GM18861 (cell line): Measurements from ENCODE around the gene IL11RA.
A peak's percentile ranks its signal among the peaks of the same experiment; 100 is the strongest.
"Not testable (repeated sequence)": the region's sequence is repeated elsewhere in the genome, so short reads cannot be mapped to it uniquely, and the experiment has no call there.

Experiments
- ATAC-seq: cut with Tn5 transposase; IDR thresholded peaks from one replicate; pipeline ENCODE4 v1.9.1; 2021; ENCODE audit not compliant: unreplicated experiment

The IL11RA gene

DNA sequence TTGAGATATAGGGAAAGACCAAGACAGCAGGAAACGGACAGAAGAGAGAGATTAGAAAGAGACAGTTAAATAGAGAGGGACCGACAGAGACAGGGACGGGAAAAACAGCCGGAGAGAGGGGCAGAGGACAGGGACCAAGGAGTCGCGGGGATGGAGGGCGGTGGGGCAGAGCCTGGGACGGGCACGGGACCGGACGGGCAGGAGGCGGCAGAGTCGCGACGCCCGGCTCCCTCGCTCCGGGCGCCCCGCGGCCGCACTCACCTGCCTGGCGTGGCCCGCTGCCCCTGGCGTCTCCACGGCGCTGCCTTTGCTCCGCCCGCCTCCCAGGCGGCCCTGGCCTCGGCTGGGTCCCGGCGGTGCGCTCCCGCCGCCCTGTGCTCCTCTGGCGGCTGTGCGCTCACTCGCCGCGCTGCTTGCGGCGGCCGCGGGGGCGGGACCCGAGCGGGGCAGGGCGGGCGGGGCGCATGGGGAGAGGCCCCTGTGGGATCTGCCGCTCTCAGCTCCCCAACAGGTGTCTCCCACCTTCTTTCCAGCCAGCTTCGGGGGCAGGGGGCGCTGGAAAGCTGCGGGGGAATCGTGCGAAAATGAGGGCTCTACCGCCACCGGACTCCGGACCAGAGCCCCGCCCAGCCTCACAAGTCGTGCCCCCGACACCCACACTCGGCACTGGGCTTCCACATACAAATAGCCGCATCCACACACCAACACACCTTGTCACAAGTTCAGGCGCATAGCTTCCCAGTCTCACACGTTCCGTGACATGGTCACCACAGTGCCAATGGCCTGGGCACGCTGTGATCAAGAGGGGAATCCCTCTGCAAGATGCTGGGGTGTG is 23.1 kb upstream of the IL11RA start, which contains the start of gene ARID3C:
Gene ARID3C, minus strand, starts transcription at position 411 of the 835 bp plus-strand sequence. CDS start 1,052 bp downstream, outside the sequence.
- no peak for ATAC-seq

DNA sequence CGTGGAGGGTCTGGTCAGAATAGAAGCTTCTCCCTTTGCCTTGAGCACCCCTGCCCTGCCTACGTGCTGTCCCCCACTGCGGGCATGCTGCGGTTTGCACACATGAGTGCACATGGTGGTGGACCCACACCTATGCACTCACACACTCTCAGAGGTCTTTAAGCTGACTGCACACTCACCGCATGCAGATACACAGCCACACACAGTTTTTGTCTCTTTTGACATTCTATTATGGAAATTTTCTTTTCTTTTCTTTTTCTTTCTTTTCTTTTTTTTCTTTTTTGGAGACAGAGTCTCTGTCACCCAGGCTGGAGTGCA is 22.5 kb upstream of the IL11RA start:
- ATAC-seq, result no peak

DNA sequence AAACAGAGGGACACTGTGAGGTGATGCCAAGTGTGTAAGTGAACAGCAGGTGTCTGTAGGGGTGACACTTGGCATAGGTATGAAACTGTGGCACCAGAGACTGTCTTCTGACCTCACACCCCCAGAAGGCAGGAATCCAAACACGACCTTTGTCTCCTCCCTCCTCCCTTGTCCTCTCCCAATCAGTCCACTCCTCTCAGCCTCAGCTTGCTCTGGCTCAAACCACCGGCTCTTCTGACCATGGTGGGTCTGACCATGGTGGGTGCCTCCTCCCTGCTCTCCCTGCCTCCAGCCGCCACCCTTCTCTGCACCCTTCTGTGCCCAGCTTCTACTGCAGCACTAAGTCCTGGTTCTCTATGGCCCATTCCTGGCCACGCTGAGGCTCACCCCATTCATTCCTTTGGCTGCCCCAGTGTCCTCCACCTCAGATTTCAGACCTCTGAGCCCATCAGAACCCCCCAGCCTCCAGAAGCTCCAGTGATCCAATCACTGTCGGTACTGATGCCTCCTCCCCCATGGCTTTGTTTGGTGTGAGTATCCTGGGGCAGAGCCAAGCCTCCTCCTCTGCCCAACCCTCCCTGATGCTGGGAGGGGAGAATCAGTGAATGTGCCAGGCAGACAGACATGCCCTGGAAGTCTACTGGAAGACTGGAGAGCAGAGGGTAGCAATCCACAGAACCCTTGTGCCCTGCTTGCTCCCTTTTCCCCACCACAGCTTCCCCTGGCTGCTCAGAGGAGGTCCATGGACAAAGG is 21.4 kb upstream of the IL11RA start:
- no peak for ATAC-seq

DNA sequence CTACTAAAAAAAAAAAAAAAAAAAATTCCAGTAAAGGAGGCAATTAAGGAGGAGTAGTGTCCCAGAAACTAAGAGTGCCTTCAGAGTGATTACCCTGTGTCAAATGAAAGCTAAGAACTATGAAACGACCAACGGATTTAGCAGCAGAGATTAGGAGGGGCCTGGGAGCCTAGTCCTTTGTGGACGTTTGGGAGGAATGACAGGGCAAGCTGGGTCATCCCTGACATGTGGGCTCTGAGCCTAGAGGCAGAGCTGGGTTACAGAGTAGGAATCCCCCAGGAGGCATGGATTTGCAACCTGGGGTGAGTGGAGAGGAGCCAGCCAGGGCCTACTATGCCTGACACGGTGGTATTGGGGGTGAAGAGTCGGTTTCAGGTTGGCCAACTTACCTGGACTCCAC is 18.8 kb upstream of the IL11RA start:
- no peak for ATAC-seq

- ATAC-seq, result peak; percentile 35
Observed at GRCh38 chr9:34633851-34634550, 18.0 kb upstream of the IL11RA start.

DNA sequence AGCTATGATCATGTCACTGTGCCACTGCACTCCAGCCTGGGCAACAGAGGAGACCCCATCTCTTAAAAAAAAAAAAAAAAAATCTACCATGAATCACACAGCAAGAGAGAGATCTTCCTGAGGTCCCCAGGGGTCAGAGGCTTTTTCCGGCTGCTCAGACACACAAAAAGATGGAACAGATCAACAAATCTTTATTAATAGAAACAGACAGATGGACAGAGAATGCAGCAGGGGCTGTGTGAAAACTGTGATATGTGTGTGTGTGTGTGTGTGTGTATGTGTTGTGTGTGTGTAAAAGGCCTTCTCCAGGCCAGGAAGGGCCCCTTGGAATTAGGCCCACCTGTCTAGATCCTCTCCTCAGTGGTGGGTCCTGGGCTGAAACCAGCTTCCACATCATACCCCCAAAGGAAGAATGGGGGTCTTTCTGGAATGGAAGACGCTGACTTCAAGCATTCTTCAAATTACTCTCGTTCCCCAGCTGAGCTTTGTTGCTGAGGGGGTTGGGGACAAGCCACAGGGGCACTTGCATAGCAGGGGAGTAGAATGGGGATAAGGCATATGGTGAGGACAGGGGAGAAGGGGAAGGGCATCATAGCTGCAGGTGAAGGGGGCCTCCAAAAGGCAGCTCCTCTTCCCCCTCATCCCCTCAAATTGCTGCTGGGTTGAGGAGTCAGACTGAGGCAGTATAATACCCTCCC is 17.3 kb upstream of the IL11RA start:
- ATAC-seq, result no peak

- no peak for ATAC-seq
Observed at GRCh38 chr9:34635556-34635955, 16.4 kb upstream of the IL11RA start.

DNA sequence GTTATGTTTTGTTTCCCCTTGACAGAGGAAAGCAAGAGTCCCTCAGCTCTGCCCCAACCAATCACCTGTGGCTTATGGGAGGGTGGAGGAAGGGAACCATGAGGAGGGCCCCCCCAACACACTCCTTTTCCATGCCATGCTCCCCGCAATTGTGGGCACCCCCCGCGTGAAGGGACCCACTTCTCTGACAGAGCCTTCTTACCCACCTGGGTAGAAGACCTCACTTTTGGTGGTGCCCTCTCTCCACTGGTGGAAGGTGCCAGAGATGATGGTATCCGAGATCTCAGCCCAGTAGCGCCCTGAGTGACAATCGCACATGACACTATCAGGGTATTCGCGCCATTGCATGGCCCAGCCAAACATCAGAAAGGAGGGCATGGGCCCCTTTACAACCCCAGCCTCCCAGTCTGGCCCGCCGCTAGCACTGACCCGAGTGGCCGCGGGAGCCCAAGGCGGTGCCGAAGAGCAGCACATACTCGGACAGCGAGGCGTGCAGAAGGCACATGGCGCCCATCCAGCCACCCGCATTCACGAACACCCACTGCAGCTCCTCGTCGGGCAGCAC is 15.1 kb upstream of the IL11RA start:
- no peak for ATAC-seq

DNA sequence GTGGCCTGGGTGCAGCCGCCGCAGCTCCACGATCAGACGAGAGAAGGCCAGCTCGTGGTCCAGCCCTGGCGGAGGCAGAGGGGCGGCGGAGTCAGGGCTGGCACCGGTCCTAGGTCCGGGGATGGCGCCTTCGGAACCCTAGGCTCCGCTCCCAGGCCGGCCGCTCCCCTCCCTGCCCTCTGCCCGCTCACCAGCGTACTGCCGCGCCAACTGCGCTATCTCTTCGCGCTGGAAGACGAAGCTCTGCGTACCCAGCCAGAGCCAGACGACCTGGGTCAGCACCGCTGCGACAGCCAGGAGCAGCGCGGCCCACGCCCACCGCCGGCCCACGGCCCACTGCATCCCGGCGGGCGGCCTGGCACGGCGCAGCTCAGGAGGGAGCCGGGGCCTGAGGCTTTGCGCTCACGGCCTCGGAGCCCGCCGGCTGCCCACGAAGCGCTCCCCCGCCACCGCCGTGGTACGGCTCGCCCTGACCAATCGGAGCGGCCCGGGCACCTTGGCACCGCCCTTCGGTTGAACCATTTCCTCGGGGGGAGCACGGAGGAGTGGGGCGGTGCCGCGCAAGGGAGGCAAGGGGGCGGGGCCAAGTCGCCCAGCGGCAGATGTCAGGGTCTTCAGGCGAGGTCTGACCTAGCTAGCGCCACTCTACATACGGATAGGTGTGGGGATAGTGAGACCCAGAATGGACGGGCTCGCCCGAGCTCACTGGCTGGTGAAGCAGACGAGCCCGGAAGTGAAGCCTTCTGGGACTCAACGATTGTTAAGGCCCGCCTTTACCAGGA is 14.4 kb upstream of the IL11RA start, which contains the start of gene SIGMAR1:
Gene SIGMAR1, minus strand, starts transcription at position 432 of the 782 bp plus-strand sequence. Its CDS starts 90 bp downstream, at position 342.
- peak; percentile 79 for ATAC-seq

DNA sequence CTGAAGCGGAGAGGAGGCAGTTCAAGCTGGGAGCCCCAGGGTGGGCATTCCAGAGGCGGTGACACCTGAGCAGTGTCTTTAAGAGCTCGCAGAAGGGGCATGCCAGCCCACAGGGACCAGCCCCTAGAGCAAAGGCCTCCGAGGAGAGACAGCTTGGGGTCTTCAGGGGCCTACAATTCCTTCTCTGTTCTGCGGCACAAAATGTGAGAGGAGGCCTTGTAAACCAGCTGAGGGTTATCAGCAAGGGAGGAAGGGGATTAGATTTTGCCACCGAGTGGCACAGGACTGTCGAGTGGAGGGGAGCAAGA is 13.9 kb upstream of the IL11RA start:
- ATAC-seq, result no peak

DNA sequence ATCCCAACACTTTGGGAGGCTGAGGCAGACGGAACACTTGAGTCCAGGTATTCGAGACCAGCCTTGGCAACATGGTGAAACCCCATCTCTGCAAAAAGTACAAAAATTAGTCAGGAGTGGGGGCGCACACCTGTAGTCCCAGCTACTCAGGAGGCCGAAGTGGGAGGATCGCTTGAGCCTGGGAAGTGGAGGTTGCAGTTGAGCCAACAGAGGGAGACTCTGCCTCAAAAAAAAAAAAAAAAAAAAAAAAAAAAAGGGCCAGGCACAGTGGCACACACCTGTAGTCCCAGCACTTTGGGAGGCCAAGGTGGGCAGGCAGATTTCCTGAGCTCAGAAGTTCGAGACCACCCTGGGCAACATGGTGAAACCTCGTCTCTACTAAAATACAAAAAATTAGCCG is 12.7 kb upstream of the IL11RA start:
- ATAC-seq, result not testable (repeated sequence)

GRCh38 chr9:34642679-34643078 is 9.3 kb upstream of the IL11RA start:
- no peak for ATAC-seq

- ATAC-seq, result no peak
Observed at GRCh38 chr9:34644766-34645314, 7.1 kb upstream of the IL11RA start.

GRCh38 chr9:34646211-34647083 is 5.5 kb upstream of the IL11RA start, which contains the start of gene GALT:
Gene GALT, plus strand, starts transcription at chr9:34646675. Its CDS starts 30 bp downstream, at chr9:34646705.
- ATAC-seq, result peak; percentile 70

DNA sequence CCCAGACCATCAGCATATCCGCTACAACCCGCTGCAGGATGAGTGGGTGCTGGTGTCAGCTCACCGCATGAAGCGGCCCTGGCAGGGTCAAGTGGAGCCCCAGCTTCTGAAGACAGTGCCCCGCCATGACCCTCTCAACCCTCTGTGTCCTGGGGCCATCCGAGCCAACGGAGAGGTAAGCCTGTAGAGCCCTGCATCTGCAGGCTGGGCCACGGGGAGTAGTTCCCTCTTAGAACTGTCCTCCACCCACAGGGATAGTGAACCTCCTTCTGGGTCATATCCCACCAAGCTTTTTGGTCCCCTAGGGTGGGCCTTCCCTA is 4.9 kb upstream of the IL11RA start:
- no peak for ATAC-seq

GRCh38 chr9:34647651-34648050 is 4.3 kb upstream of the IL11RA start:
- no peak for ATAC-seq

- no peak for ATAC-seq
Observed at GRCh38 chr9:34648673-34649072, 3.3 kb upstream of the IL11RA start.

DNA sequence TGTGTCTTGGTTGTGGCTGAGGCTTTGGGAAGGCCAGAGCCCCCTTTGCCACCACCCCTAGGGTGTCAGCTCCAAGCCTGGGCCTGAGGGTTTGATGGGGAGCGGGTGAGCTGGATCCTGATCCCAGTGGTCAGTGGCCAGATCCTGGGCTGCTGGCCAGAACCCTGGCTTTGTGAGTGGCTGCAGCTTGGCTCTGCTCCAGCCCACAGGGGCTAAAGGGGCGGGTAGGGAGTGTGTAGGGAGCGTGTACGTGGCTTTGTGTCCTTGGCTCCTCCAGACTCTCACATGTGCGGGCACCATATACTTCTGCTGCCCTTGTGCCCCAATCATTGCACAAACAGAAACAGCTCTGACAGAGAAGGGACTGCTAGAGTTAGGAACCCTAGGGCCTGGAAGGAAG is 1.2 kb upstream of the IL11RA start:
- no peak for ATAC-seq

DNA sequence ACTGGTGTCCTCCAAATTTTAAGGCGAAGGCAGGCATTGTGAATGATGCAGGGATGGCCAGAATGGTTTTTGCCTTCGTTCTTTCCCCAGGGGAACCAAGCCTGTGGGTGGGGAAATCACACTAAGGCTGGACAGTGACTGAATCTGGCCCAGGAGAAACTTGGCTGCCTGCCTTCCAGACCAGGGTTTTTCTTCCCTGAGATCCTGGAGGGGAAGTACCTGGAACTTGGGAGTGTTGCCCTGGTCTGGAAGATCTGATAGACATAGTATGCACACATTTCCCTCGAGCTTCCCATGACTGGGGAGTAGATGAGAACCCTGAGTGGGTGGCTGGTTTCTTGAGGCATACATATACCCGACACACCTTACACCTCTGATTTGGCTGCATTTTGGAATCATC is 664 bp upstream of the IL11RA start:
- no peak for ATAC-seq
